ENCODE measurements around the gene C1QTNF9B. TPM values are rescaled to one million over a fixed set of nuclear protein-coding genes. Genes with fewer than 3 reads are reported as not detected.

Gene C1QTNF9B
- total RNA-seq, 1 donor from 2014 or later: not detected

DNA sequence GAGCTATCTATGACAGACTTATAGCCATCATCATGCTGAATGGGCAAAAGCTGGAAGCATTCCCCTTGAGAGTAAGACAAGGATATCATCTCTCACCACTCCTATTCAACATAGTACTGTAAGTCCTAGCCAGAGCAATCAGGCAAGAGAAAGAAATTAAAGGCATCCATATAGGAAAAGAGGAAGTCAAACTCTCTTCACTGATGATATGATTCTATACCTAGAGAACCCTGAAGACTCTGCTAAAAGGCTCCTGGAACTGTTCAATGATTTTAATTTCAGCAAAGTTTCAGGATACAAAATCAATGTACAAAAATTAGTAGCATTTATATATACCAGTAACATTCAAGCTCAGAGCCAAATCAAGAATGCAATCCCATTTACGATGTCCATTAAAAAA is 21.7 kb upstream of the C1QTNF9B start:
- H3K4me1 Mint-ChIP-seq (ENCODE audit: low read depth): no peaks in the 10 kb centered on the region
- peaks cover 17% of the 10 kb centered on the region for H3K27me3 Mint-ChIP-seq
- DNase-seq (ENCODE audit: low spot score, unreplicated experiment): no peak
- no peak overlapping the region for H3K4me3 Mint-ChIP-seq (ENCODE audit: low read depth)
- H3K27ac Mint-ChIP-seq: no peak overlapping the region
- TF ChIP-seq, protein P1, sequence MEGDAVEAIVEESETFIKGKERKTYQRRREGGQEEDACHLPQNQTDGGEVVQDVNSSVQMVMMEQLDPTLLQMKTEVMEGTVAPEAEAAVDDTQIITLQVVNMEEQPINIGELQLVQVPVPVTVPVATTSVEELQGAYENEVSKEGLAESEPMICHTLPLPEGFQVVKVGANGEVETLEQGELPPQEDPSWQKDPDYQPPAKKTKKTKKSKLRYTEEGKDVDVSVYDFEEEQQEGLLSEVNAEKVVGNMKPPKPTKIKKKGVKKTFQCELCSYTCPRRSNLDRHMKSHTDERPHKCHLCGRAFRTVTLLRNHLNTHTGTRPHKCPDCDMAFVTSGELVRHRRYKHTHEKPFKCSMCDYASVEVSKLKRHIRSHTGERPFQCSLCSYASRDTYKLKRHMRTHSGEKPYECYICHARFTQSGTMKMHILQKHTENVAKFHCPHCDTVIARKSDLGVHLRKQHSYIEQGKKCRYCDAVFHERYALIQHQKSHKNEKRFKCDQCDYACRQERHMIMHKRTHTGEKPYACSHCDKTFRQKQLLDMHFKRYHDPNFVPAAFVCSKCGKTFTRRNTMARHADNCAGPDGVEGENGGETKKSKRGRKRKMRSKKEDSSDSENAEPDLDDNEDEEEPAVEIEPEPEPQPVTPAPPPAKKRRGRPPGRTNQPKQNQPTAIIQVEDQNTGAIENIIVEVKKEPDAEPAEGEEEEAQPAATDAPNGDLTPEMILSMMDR (IDR thresholded peaks at IDR 0.05; ENCODE audit: unreplicated experiment): no peak
- H3K9me3 Mint-ChIP-seq (ENCODE audit: low read depth): peaks cover 12% of the 10 kb centered on the region
- H3K36me3 Mint-ChIP-seq (ENCODE audit: insufficient read depth): no peaks in the 10 kb centered on the region

DNA sequence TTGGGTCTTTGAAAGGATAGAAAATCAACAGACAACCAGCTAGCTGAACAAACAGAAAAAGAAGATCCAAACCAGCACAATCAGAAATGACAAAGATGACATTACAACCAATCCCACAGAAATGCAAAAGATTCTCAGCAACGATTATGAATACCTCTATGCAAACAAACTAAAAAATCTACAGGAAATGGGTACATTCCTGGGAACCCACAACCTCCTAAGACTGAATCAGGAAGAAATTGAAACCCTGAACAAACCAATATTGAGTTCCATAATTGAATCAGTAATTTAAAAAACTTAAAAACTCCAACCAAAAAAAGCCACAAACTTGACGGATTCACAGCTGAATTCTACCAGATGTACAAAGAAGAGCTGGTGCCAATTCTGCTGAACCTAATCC is 20.9 kb upstream of the C1QTNF9B start:
- H3K9me3 Mint-ChIP-seq (ENCODE audit: low read depth): peaks cover 12% of the 10 kb centered on the region
- H3K36me3 Mint-ChIP-seq (ENCODE audit: insufficient read depth): no peaks in the 10 kb centered on the region
- H3K27me3 Mint-ChIP-seq: peaks cover 17% of the 10 kb centered on the region
- no peak overlapping the region for H3K27ac Mint-ChIP-seq
- TF ChIP-seq, protein P1 (IDR thresholded peaks at IDR 0.05; ENCODE audit: unreplicated experiment): no peak
- no peak overlapping the region for H3K4me3 Mint-ChIP-seq (ENCODE audit: low read depth)
- no peak for DNase-seq (ENCODE audit: low spot score, unreplicated experiment)
- H3K4me1 Mint-ChIP-seq (ENCODE audit: low read depth): no peaks in the 10 kb centered on the region

DNA sequence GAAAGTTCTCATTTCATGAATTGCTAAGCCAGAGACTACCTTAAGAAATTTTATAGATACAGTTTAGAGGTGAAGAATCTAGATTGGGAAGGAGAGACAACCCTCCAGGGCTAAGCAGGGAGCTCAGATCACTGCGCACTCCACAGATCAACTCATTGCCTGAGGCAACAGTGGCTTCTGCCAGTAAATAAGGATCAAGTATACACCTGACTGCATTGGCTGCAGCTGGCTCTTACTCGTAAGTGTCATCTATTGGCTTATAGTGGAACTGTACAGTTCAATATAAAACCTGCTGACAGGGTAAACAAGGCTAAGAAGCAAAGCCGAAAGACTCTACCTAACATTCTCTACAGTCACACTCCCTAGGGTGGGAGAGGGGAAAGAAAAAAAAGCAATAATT is 18.0 kb upstream of the C1QTNF9B start:
- TF ChIP-seq, protein P1 (IDR thresholded peaks at IDR 0.05; ENCODE audit: unreplicated experiment): no peak

DNA sequence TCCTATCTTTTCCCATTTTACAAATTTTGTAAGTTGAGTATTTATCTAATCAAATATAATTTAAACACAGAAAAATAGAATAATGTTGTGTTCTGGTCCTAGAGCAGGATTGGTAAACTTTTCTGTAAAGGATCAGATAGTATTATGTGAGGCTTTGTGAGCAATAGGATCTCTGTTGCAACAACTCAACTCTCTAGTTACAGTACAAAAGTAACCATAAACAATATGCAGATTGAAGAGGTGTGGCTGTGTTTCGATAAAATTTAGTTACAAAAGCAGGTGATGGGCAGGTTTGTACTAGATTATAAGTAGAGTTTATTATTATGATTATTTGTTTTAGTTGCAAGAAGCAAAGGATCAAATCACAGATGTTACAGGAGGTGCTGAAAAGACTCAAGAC is 15.2 kb upstream of the C1QTNF9B start:
- DNase-seq (ENCODE audit: low spot score, unreplicated experiment): no peak
- Mint-ChIP-seq H3K27ac (no peak overlapping the region), H3K4me3 (ENCODE audit: low read depth) (no peak overlapping the region), H3K36me3 (ENCODE audit: insufficient read depth) (no peaks in the 10 kb centered on the region), H3K27me3 (peaks cover 4% of the 10 kb centered on the region), H3K9me3 (ENCODE audit: low read depth) (peaks cover 5% of the 10 kb centered on the region), H3K4me1 (ENCODE audit: low read depth) (peaks cover 5% of the 10 kb centered on the region)
- TF ChIP-seq, protein P1 (IDR thresholded peaks at IDR 0.05; ENCODE audit: unreplicated experiment): no peak

More for the DNA sequence above, 18.0 kb upstream of the C1QTNF9B start:
- Mint-ChIP-seq H3K4me3 (ENCODE audit: low read depth) (no peak overlapping the region), H3K27ac (no peak overlapping the region), H3K9me3 (ENCODE audit: low read depth) (peaks cover 12% of the 10 kb centered on the region), H3K4me1 (ENCODE audit: low read depth) (no peaks in the 10 kb centered on the region), H3K27me3 (peaks cover 21% of the 10 kb centered on the region), H3K36me3 (ENCODE audit: insufficient read depth) (no peaks in the 10 kb centered on the region)
- DNase-seq (ENCODE audit: low spot score, unreplicated experiment): no peak

DNA sequence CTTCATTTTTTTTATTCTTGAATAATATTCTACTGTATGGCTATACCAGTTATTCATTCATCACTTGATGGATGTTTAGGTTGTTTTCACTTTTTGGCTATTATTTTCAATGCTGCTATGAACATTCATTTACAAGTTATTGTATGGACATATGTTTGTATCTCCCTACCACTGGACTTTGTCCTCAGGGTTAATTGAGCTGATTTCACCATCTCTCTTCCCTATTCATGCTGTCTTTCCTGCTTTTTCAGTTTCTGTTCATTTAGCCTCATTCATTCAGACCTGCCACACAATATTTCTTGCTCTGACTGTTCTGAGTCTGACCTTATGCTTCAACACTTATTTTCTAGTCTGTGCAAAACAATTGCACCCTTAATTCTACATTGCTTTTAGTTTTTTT is 12.3 kb upstream of the C1QTNF9B start:
- Mint-ChIP-seq H3K4me1 (ENCODE audit: low read depth) (peaks cover 5% of the 10 kb centered on the region), H3K36me3 (ENCODE audit: insufficient read depth) (no peaks in the 10 kb centered on the region), H3K27me3 (peaks cover 4% of the 10 kb centered on the region), H3K4me3 (ENCODE audit: low read depth) (no peak overlapping the region), H3K9me3 (ENCODE audit: low read depth) (no peaks in the 10 kb centered on the region), H3K27ac (no peak overlapping the region)
- no peak for DNase-seq (ENCODE audit: low spot score, unreplicated experiment)
- TF ChIP-seq, protein P1 (IDR thresholded peaks at IDR 0.05; ENCODE audit: unreplicated experiment): no peak
